ENCODE data around the gene SMIM13. TPM values are rescaled to one million over a fixed set of nuclear protein-coding genes. Genes with fewer than 3 reads are reported as not detected.

SMIM13 gene
- polyA plus RNA-seq, 1 donor (not counting 4 experiments of a cell fraction or from before 2014, with no cell fraction given) = 7.7 TPM

- no peak for FAIRE-seq
- dilution Hi-C loops (cut with MboI; ENCODE audit: extremely low pct_ligation_motif_present, low sequenced_read_pairs) = no loop called here
These were observed 70.3 kb downstream of the SMIM13 start for GRCh38 chr6:11163932-11164331.

GRCh38 chr6:11164717-11165646, 71.3 kb downstream of the SMIM13 start:
- TF ChIP-seq CTCF (optimal IDR thresholded peaks at IDR 0.05 in 1 of 3, IDR thresholded peaks at IDR 0.05 in 1 of 3, conservative IDR thresholded peaks at IDR 0.05 in 1 of 3; ENCODE audit: extremely low read depth in 1 of 3, insufficient read depth in 2 of 3, low read length in 3 of 3) (no peak), EZH2 (IDR thresholded peaks at IDR 0.05; ENCODE audit: low read length) (no peak)
- no peak overlapping the region for H3K9ac ChIP-seq (ENCODE audit: control insufficient read depth, extremely low read depth, insufficient read depth, low read length)
- no peak overlapping the region for H3K4me3 ChIP-seq (ENCODE audit: control insufficient read depth in 2 of 3, extremely low read depth in 1 of 3, insufficient read depth in 2 of 3, low read depth in 1 of 3, low read length in 3 of 3)
- dilution Hi-C loops (cut with MboI; ENCODE audit: extremely low pct_ligation_motif_present, low sequenced_read_pairs) = no loop called here
- no peak for DNase-seq (ENCODE audit: low read depth, low spot score)
- no peaks in the 10 kb centered on the region for H3K9me1 ChIP-seq (ENCODE audit: control insufficient read depth, extremely low read depth, insufficient read depth, low read length)
- H4K20me1 ChIP-seq (ENCODE audit: control insufficient read depth, extremely low read depth, insufficient read depth, low read length) = no peaks in the 10 kb centered on the region
- H2AFZ ChIP-seq (ENCODE audit: control insufficient read depth, low read length) = no peak overlapping the region
- no peak overlapping the region for H3K4me2 ChIP-seq (ENCODE audit: control insufficient read depth, extremely low read depth, insufficient read depth, low read depth, low read length)
- no peak overlapping the region for H3K27ac ChIP-seq (ENCODE audit: control insufficient read depth, insufficient read depth, low read length)
- H3K36me3 ChIP-seq (ENCODE audit: control insufficient read depth in 2 of 2, extremely low read depth in 1 of 2, insufficient read depth in 2 of 2, low read length in 2 of 2) = no peaks in the 10 kb centered on the region
- peaks cover 12% of the 10 kb centered on the region for H3K4me1 ChIP-seq (ENCODE audit: control insufficient read depth, extremely low read depth, insufficient read depth, low read length)
- no peaks in the 10 kb centered on the region for H3K79me2 ChIP-seq (ENCODE audit: control insufficient read depth, insufficient read depth, low read length)
- no peak for FAIRE-seq
- H3K27me3 ChIP-seq (ENCODE audit: control insufficient read depth, extremely low read depth, insufficient read depth, low read length) = no peaks in the 10 kb centered on the region
- no peaks in the 10 kb centered on the region for H3K9me3 ChIP-seq (ENCODE audit: control insufficient read depth, low read depth, low read length)

More at GRCh38 chr6:11163932-11164331, 70.3 kb downstream of the SMIM13 start:
- TF ChIP-seq CTCF (optimal IDR thresholded peaks at IDR 0.05 in 1 of 3, IDR thresholded peaks at IDR 0.05 in 1 of 3, conservative IDR thresholded peaks at IDR 0.05 in 1 of 3; ENCODE audit: extremely low read depth in 1 of 3, insufficient read depth in 2 of 3, low read length in 3 of 3) (no peak), EZH2 (IDR thresholded peaks at IDR 0.05; ENCODE audit: low read length) (no peak)
- no peaks in the 10 kb centered on the region for H4K20me1 ChIP-seq (ENCODE audit: control insufficient read depth, extremely low read depth, insufficient read depth, low read length)
- H3K4me2 ChIP-seq (ENCODE audit: control insufficient read depth, extremely low read depth, insufficient read depth, low read depth, low read length) = no peak overlapping the region
- no peaks in the 10 kb centered on the region for H3K27me3 ChIP-seq (ENCODE audit: control insufficient read depth, extremely low read depth, insufficient read depth, low read length)
- H3K9me1 ChIP-seq (ENCODE audit: control insufficient read depth, extremely low read depth, insufficient read depth, low read length) = no peaks in the 10 kb centered on the region
- H3K79me2 ChIP-seq (ENCODE audit: control insufficient read depth, insufficient read depth, low read length) = no peaks in the 10 kb centered on the region
- H3K9me3 ChIP-seq (ENCODE audit: control insufficient read depth, low read depth, low read length) = no peaks in the 10 kb centered on the region
- H2AFZ ChIP-seq (ENCODE audit: control insufficient read depth, low read length) = no peak overlapping the region
- no peak overlapping the region for H3K9ac ChIP-seq (ENCODE audit: control insufficient read depth, extremely low read depth, insufficient read depth, low read length)
- H3K4me1 ChIP-seq (ENCODE audit: control insufficient read depth, extremely low read depth, insufficient read depth, low read length) = peaks cover 12% of the 10 kb centered on the region
- H3K27ac ChIP-seq (ENCODE audit: control insufficient read depth, insufficient read depth, low read length) = no peak overlapping the region
- no peak for DNase-seq (ENCODE audit: low read depth, low spot score)
- H3K4me3 ChIP-seq (ENCODE audit: control insufficient read depth in 2 of 3, extremely low read depth in 1 of 3, insufficient read depth in 2 of 3, low read depth in 1 of 3, low read length in 3 of 3) = no peak overlapping the region
- H3K36me3 ChIP-seq (ENCODE audit: control insufficient read depth in 2 of 2, extremely low read depth in 1 of 2, insufficient read depth in 2 of 2, low read length in 2 of 2) = no peaks in the 10 kb centered on the region

Data from keratinocyte (primary cell).